Body of pancreas (tissue), 4 donors: ENCODE results near the gene ATXN7. TPM values are rescaled to one million over a fixed set of nuclear protein-coding genes. Genes with fewer than 3 reads are reported as not detected.
A peak's percentile ranks its signal among the peaks of the same experiment; 100 is the strongest.

Source experiments
- ATAC-seq: fragments of 150-250 bp; one replicate; pipeline ENCODE4 v1.9.1; 2016
- DNase-seq, 4 donors: peaks; one replicate each; pipeline ENCODE4 v3.0.0-alpha.2; 2019
- H3K27ac ChIP-seq, 4 donors: fragments of 200-600 bp; sonication (generic); 1 replicate in 3 of 4; 2 replicates in 1 of 4; pipeline versions ENCODE4 v1.5.1 to v1.6.1; 2016 to 2019; ENCODE audit warnings: mild to moderate bottlenecking in 1 of 4, mixed read lengths in 1 of 4, moderate library complexity in 1 of 4
- H3K27me3 ChIP-seq, 2 donors: fragments of 200-600 bp; sonication (generic); one replicate each; pipeline ENCODE4 v1.6.0; 2016; ENCODE audit warnings: mild to moderate bottlenecking in 1 of 2
- H3K36me3 ChIP-seq, 2 donors: fragments of 200-600 bp; sonication (generic); replicated peaks in 1 of 2; 2 replicates each; pipeline ENCODE4 v1.5.1; 2016; ENCODE audit warnings: low read depth in 2 of 2; ENCODE audit not compliant: insufficient read depth in 1 of 2
- H3K4me1 ChIP-seq: fragments of 200-600 bp; sonication (generic); one replicate; pipeline ENCODE4 v1.6.0; 2016
- H3K4me3 ChIP-seq, 2 donors: fragments of 200-600 bp; sonication (generic); 1 replicate in 1 of 2; 2 replicates in 1 of 2; pipeline ENCODE4 v1.5.1; 2016 to 2019
- H3K9me3 ChIP-seq, 3 donors: fragments of 200-600 bp; sonication (generic); 1 replicate in 2 of 3; 2 replicates in 1 of 3; pipeline ENCODE4 v1.5.1; 2016
- POLR2A ChIP-seq, 3 donors: fragments of 450-650 bp; IDR thresholded peaks; one replicate each; pipeline ENCODE4 v1.6.1; 2016; ENCODE audit warnings: antibody characterized with exemption in 3 of 3, mild to moderate bottlenecking in 2 of 3
- WGBS, 2 donors: methylation state at CpG; one replicate each; pipeline ENCODE4 v1.1.5; 2017; 5-methylcytosine and 5-hydroxymethylcytosine counted together
- intact Hi-C: fragments of 100-400 bp; cut with DNase I; formaldehyde crosslinking; loops from one replicate; pipeline ENCODE4 v1.15.1; 2023
- total RNA-seq, 2 donors: library from RNA; depleted of rRNA; stranded (reverse); fragments of >200 nt; gene quantifications; one replicate each; pipeline ENCODE4 v1.1.0, GENCODE V29; 2016
- TF ChIP-seq, protein P1 (sequence below), 7 experiments: fragments of 450-650 bp in 4 of 7; fragments of 200-600 bp in 3 of 7; sonication (generic) in 3 of 7; IDR thresholded peaks; one replicate each; pipeline ENCODE4 v1.5.1; 2016 to 2019; ENCODE audit warnings: antibody characterized with exemption in 7 of 7

ATXN7 gene
- total RNA-seq, 2 donors from 2014 or later: 36.3 to 43.8 TPM

DNA sequence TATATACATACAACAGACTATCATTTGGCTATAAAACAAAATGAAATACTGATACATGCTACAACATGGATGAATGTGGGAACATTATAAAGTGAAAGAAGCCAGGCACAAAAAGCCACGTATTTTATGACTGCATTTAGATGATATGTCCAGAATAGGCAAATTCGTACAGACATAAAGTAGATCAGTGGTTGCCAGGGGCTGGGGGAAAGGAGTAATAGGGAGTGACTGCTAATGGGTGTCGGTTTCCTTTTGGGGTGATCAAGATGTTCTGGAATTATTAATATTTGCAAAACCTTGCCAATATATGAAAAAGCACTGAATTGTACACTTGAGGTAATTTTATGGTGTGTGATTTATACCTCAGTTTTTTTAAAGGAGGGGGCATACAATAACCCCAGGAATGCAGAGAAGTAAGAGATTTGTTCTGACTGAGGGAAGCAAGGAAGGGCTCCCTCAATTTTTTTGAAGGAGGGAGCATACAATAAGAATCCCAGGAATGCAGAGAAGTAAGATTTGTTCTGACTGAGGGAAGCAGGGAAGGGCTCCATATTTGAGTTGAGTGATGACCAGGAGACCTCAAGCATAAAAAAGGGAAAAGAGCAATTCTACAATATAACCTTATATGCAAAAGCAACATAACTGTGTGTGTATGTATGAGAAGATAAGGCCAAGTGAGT is 153.4 kb downstream of the ATXN7 start:
- 55 to 60% methylated on average over 3 of the region's 3 CpGs for WGBS, 2 donors
- H3K27ac ChIP-seq: peak overlapping the region; percentile 39 to 87 (median 59)
- peaks cover 0 to 35% of the 10 kb centered on the region in 2 donors for H3K36me3 ChIP-seq
- peaks cover 62% of the 10 kb centered on the region for H3K4me1 ChIP-seq
- DNase-seq (no peak), ATAC-seq (no peak)
- H3K4me3 ChIP-seq: no peak overlapping the region
- H3K27me3 ChIP-seq: no peaks in the 10 kb centered on the region
- no peaks in the 10 kb centered on the region for H3K9me3 ChIP-seq
- intact Hi-C loops: no loop called here
- peak in 1 of 3 donors; percentile 14 for TF ChIP-seq POLR2A (IDR thresholded peaks at IDR 0.05)
- TF ChIP-seq, protein P1, sequence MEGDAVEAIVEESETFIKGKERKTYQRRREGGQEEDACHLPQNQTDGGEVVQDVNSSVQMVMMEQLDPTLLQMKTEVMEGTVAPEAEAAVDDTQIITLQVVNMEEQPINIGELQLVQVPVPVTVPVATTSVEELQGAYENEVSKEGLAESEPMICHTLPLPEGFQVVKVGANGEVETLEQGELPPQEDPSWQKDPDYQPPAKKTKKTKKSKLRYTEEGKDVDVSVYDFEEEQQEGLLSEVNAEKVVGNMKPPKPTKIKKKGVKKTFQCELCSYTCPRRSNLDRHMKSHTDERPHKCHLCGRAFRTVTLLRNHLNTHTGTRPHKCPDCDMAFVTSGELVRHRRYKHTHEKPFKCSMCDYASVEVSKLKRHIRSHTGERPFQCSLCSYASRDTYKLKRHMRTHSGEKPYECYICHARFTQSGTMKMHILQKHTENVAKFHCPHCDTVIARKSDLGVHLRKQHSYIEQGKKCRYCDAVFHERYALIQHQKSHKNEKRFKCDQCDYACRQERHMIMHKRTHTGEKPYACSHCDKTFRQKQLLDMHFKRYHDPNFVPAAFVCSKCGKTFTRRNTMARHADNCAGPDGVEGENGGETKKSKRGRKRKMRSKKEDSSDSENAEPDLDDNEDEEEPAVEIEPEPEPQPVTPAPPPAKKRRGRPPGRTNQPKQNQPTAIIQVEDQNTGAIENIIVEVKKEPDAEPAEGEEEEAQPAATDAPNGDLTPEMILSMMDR (IDR thresholded peaks at IDR 0.05): no peak

DNA sequence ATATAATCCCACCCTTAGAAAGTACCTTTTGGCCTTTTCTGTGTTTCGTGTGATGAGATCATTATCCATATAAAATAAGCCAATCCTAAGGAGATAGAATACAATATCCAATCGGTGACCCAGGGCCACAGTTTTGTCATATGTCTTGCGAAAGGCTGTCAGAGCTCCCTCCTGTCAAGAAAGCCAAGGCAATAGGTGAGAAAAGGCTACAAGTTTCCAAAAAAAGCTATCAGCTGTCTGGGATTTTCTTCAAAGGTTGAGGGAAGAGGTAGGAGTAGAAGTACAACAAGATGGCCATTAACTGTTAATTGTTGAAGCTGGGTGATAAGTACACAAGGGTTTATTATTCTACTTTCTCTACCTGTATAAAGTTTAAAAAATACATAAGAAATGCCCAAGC is 155.6 kb downstream of the ATXN7 start:
- Histone ChIP-seq H3K4me3 (no peak overlapping the region), H3K27me3 (no peaks in the 10 kb centered on the region), H3K9me3 (no peaks in the 10 kb centered on the region), H3K4me1 (peaks cover 46% of the 10 kb centered on the region), H3K27ac (peak overlapping the region; percentile 10 to 87 (median 48)), H3K36me3 (peaks cover 0 to 21% of the 10 kb centered on the region in 2 donors)
- intact Hi-C loops: no loop called here
- peak in 2 of 3 donors; percentile 54 to 63 for TF ChIP-seq POLR2A (IDR thresholded peaks at IDR 0.05)
- TF ChIP-seq, protein P1 (IDR thresholded peaks at IDR 0.05): no peak
- WGBS, 2 donors: 30 to 36% methylated on average over 3 of the region's 3 CpGs
- ATAC-seq: peak; percentile 22
- peak in 3 of 4 donors; percentile 30 to 75 (median 38) for DNase-seq

DNA sequence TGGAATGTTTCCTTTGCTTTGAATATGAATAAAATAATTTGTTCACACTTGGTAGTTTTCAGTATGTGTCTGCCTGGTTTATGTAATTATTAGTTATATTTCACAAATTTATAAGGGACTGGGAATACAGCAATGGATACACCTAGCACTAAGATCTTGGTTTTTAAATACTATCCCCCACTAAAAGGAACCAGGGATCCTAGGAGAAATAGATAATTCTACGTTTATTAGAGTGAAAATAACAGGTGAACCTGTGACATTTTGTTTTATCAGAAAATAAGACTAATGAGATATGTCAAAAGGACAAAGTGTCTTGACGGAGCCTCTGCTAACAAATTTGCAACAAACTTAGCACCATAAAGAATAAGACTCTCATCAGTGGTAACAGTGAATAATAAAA is 156.2 kb downstream of the ATXN7 start:
- peaks cover 40% of the 10 kb centered on the region for H3K4me1 ChIP-seq
- DNase-seq (no peak), ATAC-seq (no peak)
- no peaks in the 10 kb centered on the region for H3K9me3 ChIP-seq
- peak overlapping the region in 1 of 2 donors; percentile 13 for H3K4me3 ChIP-seq
- H3K36me3 ChIP-seq: peaks cover 0 to 19% of the 10 kb centered on the region in 2 donors
- H3K27me3 ChIP-seq: no peaks in the 10 kb centered on the region
- 30 to 37% methylated on average over 2 of the region's 2 CpGs for WGBS, 2 donors
- intact Hi-C loops: no loop called here
- peak overlapping the region in 3 of 4 donors; percentile 19 to 87 (median 76) for H3K27ac ChIP-seq
- no peak for TF ChIP-seq POLR2A (IDR thresholded peaks at IDR 0.05)
- TF ChIP-seq, protein P1 (IDR thresholded peaks at IDR 0.05): no peak

DNA sequence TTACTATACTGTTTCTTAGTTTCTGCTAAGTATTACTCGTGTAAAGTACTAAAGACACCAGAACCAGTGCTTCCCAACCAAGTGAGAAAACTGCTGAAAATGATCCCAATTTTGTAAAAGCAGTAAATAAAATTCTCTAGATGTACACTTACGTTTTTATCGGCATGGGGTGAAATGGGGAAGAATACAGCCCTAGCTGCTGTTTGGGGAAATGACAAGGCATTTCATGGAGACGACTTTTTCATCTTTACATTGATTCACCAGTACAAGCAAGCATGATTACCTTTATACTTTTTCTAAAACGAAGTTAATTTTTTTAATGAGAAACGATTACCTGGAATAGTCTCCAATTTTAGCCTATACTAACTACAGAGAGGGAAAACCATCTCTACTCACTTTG is 158.3 kb downstream of the ATXN7 start:
- WGBS, 2 donors: 29 to 31% methylated on average over 6 of the region's 6 CpGs
- H3K36me3 ChIP-seq: peaks cover 0 to 15% of the 10 kb centered on the region in 2 donors
- ATAC-seq (no peak), DNase-seq (no peak)
- H3K4me1 ChIP-seq: peaks cover 21% of the 10 kb centered on the region
- TF ChIP-seq, protein P1 (IDR thresholded peaks at IDR 0.05): peak in 3 of 7 experiments; percentile 15 to 41 (median 33)
- no peak for TF ChIP-seq POLR2A (IDR thresholded peaks at IDR 0.05)
- intact Hi-C loops: no loop called here
- peak overlapping the region in 3 of 4 donors; percentile 87 to 93 (median 90) for H3K27ac ChIP-seq
- H3K27me3 ChIP-seq: no peaks in the 10 kb centered on the region
- no peaks in the 10 kb centered on the region for H3K9me3 ChIP-seq
- H3K4me3 ChIP-seq: peak overlapping the region; percentile 66
